HG02798 (cell line): ENCODE data around the gene GSC2.

Source experiments
- ATAC-seq: cut with Tn5 transposase; IDR thresholded peaks from one replicate; pipeline ENCODE4 v1.9.1; 2021; ENCODE audit warnings: mild to moderate bottlenecking; ENCODE audit not compliant: unreplicated experiment, poor library complexity

GSC2 gene

DNA sequence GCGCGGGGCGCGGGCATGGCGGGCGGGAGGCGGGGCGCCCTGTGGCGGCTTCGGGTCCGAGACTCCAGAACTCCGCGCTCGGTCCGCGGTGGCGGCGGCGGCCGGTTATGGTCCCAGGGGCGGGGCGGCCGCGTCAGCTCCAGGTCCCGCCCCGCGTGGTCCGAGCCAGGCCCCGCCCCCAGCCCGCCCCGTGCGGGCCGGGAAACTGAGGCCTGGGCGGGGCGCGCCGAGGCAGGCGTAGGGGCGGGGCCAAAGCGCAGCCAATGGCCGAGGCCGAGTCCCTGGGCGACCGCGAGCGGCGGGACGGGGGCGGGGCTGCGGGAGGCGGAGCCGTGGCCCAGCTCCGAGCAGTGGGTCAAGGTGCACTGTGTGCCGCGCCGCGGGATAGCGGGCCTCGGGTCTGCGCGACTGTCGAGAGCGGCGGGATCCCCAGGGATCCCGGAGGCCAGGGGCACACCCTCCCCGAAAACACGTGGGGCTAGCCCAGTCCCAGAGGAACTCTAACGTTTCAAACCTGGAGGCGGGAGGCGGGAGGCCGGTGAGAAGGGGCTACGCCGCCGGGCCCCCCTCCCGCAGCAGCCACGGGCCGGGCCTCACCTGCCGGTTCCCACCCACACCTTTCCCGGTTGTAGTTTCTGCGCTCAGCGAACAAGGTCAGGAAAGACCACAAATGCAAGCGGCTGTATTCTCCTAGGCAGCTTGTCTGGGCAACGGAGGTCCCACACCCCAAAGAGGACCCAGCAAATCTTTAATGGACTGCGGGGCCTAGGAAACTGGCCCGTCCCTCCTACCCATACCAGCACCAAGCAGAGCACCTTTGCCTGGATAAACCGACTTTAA lies 28.8 kb upstream of the GSC2 start, which contains the start of gene SLC25A1:
SLC25A1 (minus strand) TSS at position 80 of the 840 bp plus-strand sequence; CDS start at position 17, 63 bp downstream.
- peak; percentile 78 for ATAC-seq

DNA sequence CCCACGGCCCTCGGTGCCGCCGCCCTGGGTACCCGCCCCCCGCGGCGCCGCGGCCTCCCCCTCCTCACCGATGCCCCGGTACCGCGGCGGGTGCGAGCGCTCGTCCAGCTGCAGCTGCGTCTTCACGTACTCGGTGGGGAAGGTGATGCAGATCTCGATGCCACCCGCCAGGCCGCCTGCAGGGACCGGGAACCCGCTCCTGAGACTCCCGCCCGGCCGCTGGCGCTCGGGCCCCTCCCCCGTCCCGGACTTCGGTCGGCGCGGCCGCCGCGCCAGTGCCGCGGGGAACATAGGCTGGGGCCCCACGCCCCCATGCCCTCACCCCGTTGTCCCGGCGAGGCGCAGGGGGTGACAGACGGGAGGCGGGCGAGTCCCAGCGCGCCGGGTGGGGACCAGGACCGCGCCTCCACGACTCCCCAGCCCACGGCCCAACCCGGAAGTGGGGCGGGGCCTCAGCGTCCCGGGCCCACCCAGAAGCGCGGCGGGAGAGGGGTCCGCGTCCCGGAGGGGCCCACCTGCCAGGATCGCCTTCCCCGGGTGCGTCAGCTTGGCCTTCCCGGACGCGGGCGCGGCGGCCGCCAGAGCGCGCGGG lies 28.1 kb upstream of the GSC2 start:
- peak; percentile 45 for ATAC-seq

DNA sequence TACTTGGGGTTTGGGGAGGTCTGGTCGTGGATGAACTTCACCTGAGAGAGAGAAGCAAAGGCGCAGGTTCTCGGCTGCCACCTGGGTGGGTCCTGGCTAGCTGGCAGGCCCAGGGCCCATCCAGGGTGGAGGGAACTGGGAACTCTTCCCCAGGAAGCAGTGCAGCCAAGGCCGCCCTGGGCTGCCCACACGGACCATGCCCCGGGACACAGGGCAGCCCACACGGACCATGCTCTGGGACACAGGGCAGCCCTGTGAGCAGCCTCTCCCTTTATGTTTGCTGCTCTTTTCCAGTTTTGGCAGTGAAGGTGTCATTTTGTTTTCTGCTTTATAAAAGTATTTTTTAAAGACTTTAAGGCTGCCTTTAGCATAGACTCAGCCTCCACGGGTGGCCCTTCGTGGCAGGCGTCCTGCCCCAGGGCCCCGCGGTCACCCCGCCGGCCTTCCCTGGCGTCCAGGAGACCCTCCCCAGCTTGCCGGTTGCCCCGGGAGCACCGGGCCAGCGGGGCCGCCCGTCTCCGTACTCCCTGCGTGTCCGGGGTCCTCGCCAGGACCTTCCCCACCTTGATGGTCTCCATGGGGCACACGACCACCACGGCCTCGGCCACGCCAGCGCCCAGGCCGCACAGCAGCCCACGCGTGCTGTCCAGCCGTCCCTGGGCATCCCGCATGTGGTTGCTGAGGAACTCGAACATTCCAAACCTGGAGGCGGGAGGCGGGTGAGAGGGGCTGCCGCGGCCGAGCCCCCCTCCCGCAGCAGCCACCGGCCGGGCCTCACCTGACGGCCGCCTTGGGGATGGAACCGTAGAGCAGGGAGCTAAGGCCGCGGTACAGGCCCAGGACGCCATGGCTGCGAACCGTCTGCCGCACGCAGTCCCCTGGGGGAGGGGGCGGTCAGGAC lies 27.3 kb upstream of the GSC2 start:
- no peak for ATAC-seq

DNA sequence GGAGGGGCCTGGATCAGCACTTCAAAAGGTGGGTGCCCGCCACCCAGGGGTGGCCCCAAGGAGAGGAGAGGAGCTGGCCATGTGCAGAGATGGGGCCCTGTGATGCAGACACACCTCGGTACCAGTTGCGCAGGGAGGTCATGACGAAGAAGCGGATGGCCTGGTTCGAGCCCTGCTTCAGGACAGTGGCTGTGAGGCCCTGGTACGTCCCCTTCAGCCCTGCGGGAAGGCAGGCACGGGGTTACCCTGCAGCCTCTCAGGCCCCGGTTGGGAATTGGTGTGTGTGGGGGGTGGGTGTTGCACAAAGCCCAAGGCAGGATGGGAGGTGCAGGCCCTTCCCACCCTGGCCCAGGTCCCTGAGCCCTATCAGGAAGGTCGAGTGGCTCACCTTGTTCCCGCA lies 26.6 kb upstream of the GSC2 start:
- ATAC-seq = no peak

DNA sequence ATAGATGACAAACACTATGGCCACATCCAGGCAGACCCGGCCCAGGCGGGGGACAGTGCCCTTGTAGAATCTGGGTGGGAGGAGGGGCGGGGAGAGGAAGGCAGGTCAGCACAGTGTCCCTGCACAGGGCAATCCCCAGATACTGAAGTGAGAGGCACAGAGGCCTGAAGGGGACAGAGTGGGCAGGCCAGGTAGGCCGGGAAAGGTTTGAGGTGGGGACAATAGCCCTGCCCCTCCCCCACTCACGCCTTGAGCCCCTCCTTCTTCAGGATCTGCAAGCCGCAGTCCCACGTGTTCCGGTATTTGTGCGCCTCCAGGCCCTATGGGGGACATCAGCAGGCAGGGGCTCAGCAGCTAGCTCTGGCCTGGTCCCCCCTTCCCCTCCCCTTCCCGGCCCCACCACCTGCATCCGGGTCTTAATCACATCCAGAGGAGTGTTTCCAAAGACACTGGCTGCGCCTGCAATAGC lies 26.1 kb upstream of the GSC2 start:
- no peak for ATAC-seq

DNA sequence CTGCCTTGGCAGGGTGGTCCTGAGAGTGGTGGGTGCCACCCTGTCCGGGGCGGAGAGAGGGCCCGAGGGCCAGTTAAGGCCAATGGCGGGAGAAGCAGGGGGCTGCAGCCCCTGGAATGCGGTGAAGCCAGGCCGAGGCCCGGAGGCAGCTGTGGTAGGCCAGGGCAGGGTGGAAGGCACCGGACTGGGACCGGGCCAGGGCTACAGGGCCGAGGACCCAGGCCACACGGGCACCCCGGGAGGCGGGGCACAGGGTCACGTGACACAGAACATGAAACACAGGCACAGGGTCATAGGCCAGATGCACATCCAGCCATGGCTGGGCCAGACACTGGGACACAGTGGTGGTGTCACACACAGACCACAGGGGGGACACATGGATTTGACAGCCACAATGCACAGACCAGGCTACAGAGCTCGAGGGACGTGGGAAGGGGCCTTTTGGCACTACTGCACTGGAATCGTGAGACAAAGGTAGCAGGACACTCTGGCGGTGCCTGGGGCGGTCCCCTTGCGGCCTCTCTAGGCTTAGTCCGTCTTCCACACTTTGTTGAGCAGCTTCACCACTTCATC lies 25.6 kb upstream of the GSC2 start:
- no peak for ATAC-seq

DNA sequence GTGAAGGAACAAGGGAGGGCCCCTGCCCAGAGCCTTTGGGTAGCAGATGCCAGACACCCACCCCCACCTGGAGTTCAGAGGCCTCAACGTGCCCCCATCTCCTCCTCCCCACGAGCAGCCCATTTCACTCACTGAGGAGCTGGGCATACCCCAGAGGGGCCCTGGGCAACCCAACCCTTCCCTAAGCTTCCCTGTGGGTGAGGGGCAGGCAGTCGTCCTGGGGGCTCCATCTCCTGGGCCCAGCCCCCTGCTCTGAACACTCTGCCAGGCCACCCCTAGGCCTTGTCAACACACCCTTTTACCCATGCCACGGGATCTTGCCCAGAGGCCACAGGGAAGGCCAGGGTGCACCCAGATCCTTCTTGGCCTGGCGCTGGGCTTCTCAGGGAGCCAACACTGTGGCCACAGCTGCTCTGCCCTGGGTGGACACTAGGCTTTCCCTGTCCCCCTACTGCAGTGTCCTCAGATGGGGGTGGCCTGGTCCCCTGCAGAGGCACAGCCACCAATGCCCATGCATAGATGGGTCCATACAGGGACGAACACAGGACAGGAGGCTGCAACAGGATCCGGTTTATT lies 25.0 kb upstream of the GSC2 start:
- ATAC-seq = no peak

DNA sequence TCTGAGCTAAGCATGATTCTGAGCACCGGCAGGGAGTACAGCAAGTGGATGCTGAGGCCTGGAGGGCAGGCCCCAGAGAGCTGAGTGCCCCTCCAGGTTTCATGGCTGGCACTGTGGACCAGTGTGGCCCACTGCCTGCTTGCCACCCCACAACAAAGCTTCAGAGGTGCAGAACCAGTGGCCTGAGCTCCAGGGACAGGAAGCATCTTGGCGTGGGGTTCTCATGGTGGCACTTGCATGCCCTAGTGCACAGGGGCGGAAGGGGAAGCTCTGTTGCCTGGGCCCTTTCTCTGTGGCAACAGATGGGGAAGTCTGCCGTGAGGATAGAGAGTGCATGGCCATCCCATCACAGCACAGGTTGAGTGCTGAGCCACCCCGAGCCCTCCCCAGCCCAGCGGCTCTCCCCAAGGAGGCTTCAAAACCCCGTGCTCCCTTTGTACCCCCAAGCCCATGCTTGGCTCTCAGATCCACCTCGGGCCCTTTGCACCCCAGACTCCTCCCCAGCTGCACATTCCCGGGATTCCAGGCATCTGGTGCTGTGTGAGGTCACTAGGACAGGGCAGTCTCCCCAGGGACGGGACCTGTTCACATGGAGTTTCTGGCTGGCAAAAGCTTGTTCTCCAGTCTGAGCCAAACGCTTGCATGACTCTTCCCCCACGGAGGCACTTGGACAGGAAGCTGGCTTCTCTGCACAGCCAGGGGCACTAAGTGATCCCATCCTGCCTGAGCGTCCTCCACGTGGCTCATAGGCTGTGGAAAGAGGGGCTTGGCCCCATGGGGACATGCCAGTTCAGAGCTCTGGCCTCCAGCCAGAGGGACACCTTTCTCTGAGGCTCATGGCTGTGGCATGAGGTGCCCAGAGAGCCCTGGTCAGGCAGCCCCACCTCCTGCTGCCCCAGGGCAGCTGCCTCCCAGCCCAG lies 24.3 kb upstream of the GSC2 start:
- no peak for ATAC-seq

DNA sequence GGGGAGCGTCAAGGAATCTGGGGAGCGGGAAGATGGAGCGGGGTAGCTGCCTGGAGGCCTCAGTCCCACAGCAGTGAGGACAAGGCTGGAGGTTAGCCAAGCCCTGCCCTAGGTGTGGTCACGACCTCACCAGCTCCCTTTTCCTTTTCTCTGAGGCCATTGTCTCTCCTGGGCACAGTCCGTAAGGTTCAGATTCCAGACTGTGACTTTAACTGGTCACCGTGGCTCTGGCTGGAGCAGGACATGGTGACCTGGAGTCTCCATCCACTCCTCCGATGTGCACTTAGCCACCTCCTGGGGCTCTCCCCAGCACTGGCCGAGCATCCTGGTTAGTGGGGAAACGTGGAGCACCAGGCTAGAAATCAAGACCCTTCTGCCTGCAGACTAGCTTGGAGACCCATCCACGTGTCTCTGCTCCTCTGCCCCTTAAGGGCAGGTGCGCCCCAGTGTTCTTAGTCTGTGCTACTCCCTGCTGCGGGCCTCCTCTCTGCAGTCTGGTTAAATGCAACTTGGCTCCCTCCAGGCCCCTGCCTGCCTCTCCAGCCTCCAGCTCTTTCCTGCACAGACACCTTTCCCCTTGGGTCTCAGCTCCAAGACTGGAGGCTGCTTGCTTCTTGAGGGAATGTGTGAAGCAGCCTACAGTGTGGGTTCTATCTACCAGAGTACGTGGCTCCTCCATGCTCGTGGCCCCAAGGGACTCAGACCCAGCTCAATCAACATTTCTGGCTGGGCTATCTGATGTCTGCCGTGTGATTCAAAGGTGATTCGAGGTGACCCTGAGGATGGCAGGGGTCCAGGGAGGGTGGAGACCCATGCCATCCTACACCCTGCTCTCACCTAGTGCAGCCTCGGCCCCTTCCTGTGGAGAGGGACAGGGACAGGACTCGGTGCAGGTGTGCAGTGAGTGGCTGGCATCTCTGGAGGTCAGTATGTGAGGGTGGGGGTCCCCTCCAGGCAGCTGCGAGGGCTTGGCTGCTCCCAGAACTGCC lies 23.2 kb upstream of the GSC2 start:
- ATAC-seq = no peak

DNA sequence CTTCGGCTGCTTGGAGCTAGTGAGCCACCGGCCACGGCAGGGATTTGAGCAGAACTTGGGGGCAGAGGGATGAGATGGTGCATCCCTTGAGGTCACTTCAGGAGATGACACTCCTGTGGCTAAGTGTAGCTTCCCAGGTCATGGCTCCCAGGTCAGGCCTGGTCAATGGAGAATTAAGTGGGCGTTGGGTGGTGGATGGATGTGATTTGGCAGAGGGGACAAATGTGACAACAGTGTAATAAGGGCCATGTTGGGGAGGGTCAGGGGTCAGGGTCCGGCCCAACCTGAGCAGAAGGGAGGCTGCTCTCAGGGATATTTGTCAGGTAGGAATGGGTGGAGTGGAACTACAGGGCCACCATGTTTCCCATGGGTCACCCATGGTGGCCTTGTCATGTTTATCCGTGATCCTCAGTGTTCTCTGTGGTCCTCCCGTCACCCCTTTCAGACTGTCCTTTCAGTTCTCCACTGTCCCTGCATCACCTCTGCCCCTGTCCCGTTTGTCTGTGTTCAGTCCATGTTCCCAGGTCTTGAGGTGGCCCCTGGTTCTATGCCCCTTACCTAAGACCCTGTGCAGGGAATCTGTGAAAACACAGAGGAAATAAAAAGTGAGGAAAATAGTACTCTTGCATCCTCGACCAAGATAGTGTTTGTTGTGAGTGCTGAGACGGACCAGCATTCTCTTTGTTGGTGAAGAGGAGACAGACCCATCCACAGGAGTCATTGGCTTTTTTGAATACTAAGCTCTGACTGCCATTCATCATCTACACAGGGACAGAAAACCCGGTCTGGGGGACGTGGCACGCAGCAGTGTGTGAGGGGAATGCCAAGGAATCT lies 22.3 kb upstream of the GSC2 start:
- ATAC-seq = no peak

DNA sequence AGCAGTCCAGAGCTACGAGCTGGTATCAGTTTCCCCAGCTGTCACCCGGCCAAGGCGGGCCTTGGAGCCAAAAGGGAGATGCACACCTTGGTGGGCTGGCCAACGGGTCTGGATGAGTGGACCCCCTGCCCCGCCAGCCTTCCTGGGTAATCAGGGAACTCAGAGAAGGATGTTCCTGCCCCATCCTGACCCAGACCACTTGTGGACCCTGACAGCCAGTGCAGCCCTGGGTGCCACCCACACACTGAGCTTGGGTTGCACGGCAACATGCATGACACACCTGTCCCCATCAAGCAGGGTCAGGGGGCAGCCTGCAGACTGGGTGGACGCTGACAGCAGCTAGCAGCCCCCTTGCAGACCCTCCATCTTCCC lies 19.8 kb upstream of the GSC2 start:
- no peak for ATAC-seq

DNA sequence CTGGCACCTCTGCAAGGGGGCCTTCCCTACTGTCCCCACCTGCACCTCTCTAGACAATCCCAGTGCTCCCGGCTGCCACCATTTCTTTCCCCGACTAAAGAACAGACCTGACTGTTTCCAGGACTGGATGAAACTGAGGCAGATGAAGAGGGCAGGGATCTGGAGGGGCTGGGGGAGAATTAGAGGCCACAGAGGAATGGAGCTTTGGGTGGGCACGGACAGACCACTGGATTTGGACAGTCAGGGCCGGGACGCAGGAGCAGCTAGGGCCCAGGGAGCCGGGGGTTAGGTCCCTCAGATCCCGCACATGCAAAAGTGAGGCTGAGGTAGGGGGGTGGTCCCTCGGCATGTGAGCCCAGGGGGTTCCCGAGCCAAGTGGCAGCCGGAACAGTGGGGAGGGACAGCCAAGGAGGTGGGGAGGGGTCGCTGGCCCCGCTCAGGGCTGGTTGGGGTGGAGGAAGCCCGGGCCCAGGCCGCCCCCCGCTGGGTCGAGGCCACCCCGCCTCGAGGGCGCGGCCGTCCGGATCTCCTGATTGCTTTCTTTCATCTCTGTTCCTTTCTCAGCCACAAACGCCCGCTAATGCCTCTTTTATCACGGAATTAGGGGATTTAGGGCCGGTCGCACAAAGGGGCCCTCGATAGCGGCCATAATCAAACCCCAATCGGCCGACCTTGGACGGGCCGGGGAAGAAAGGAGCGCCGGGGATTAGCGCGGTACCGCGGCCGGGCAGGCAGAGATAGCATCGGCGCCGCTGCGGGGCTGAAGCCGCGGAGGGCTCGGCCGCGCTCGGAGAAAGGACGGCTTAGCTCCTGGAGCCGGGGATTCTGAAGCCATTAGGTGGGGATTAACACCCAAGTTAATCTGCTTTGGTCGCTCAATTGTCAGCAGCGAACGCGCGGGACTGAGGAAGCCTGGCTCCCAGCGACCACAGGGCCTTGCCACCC lies 19.2 kb upstream of the GSC2 start:
- no peak for ATAC-seq

DNA sequence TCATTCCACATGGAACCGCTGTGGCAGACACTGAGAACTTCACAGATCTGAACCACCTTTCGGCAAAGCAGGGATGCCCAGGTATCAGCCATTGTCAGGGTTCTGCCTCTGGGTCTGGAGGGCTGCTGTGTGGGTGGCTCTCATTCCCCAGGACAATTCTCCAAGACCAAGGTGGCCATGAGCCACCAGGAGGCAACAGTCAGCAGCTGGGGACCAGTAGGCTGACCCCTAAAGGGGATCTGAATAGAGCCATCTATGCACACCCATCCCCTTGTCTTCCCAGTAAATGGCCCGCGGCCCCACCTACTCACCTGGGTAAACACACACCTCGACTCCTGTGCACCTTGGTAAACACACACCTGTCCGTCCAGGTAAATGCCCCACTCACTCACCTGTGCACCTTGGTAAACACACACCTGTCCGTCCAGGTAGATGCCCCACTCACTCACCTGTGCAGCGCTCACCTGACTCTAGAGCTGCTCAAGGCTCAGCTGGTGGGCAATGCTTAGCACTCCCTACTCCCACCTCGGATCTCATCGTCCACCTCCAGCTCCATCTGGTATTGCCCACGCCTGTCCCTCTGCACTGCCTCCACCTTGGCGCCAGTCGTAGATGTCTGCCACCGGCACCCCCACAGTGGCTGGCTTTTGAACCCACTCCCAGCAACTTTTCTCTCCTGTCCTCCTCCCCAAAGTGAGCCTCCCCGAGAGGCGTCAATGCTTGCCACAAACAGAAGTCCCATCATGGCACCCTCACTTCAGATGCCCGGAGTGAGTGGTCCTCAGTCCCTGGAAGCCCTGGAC lies 18.2 kb upstream of the GSC2 start:
- no peak for ATAC-seq

DNA sequence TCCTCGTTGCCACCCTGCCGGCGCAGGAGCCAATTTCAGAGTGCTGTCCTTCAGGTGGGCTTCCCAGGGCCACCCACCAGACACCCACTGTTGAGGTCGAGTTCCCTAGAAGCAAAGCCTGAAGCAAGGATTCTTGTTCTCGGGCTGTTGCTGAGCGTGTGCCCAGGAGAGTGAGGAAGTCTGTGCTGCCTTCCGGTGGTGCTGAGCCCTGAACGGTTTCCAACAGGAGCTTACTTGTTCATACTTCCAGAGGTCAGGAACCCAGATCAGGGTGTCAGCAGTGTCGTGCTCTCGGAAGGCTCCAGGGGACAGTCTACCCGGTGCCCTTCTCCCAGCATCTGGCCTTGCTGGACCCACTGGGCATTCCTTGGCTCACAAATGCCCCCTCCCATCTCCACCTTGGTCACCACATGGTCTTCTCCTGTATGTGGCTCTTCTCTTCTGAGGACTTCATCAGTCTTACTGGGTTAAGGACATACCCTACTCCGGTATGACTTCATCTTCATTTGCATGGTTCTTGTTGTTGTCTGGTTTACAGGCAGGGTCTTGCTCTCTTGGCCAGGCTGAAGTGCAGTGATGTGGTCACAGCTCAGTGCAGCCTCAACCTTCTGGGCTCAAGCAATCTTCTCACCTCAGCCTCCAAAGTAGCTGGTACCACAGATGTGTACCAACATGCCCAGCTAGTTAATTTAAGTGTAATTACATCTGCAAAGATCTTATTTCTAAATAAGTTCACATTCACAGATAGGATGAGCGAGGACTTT lies 17.2 kb upstream of the GSC2 start:
- ATAC-seq = no peak

DNA sequence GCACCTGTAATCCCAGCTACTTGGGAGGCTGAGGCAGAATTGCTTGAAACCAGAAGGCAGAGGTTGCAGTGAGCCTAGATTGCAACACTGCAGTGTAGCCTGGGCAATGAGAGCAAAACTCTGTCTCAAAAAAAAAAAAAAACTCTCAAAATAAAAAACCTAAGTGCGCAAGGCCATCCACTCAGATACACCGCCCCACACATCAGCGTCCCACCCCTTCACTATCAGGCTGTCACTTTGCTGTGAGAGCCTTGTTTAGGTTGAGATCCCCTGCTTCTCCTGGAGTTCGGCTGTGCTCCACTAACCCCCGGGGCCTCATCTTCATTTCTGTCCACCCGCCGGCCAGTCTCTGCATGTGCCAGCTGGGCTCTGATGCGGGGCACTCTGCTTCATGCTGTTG lies 16.3 kb upstream of the GSC2 start:
- ATAC-seq = no peak
